Endothelial cell of umbilical vein (primary cell): ENCODE measurements around the gene ATP6V0C. TPM values are rescaled to one million over a fixed set of nuclear protein-coding genes. Genes with fewer than 3 reads are reported as not detected.

Experiments used
- BruUV-seq: library from RNA; stranded (reverse); fragments of 400-500 nt; replicated peaks from 2 replicates; lab custom pipeline; 2021; lab: Mats Ljungman, UMichigan
- CTCF ChIA-PET: fragments of 300-600, 350-600 bp; sonication (Branson Sonifier 250); formaldehyde crosslinking; loops from one replicate; lab custom pipeline; 2021; ENCODE audit warnings: antibody characterized with exemption, inconsistent platforms; lab: Charles Lee
- POLR2A ChIA-PET: fragments of 300-600, 350-600 bp; sonication (Branson Sonifier 250); formaldehyde crosslinking; loops from one replicate; lab custom pipeline; 2021; ENCODE audit warnings: antibody characterized with exemption, inconsistent platforms; lab: Charles Lee
- DNase-seq: peaks from one replicate; pipeline ENCODE4 v3.0.0-alpha.2; 2011; ENCODE audit warnings: low read depth, low spot score
- FAIRE-seq: peaks from 2 replicates; lab custom pipeline; 2011; peaks lifted over from hg19 to GRCh38; lab: Jason Lieb, UNC
- H2AFZ ChIP-seq: 2 replicates; pipeline ENCODE4 v1.6.0; 2012; ENCODE audit warnings: low read depth, low read length, control low read depth, inconsistent platforms
- H3K27ac ChIP-seq: 2 replicates; pipeline ENCODE4 v1.5.1; 2011; ENCODE audit warnings: low read depth, mild to moderate bottlenecking, control low read depth, low read length, moderate library complexity; ENCODE audit not compliant: insufficient read depth
- H3K27me3 ChIP-seq, 2 experiments: 2 replicates each; pipeline versions ENCODE4 v1.6.0 to v1.6.1; 2011; ENCODE audit warnings: low read length in 2 of 2, mixed read lengths in 1 of 2; ENCODE audit not compliant: control insufficient read depth in 2 of 2, insufficient read depth in 2 of 2
- H3K36me3 ChIP-seq, 2 experiments: 2 replicates in 1 of 2; 3 replicates in 1 of 2; pipeline ENCODE4 v1.5.1; 2011; ENCODE audit warnings: low read length in 2 of 2, mild to moderate bottlenecking in 1 of 2, moderate library complexity in 1 of 2; ENCODE audit not compliant: control insufficient read depth in 2 of 2, insufficient read depth in 2 of 2; ENCODE audit errors: extremely low read depth in 1 of 2
- H3K4me1 ChIP-seq: 3 replicates; pipeline ENCODE4 v1.5.1; 2011; ENCODE audit warnings: mild to moderate bottlenecking, low read length; ENCODE audit not compliant: control insufficient read depth, insufficient read depth; ENCODE audit errors: extremely low read depth
- H3K4me2 ChIP-seq: 2 replicates; pipeline ENCODE4 v1.6.1; 2011; ENCODE audit warnings: low read length, control low read depth, mixed read lengths; ENCODE audit not compliant: insufficient read depth
- H3K4me3 ChIP-seq, 3 experiments: fragments of 200-600 bp in 1 of 3; sonication (generic), shearing (Covaris generic) in 1 of 3; replicated peaks in 1 of 3; 2 replicates each; pipeline ENCODE4 v1.5.1; 2011 to 2016; ENCODE audit warnings: control low read depth in 3 of 3, low read length in 3 of 3, mild to moderate bottlenecking in 2 of 3, inconsistent platforms in 1 of 3, low read depth in 1 of 3, moderate library complexity in 1 of 3; ENCODE audit not compliant: insufficient read depth in 1 of 3
- H3K79me2 ChIP-seq: 2 replicates; pipeline ENCODE4 v1.6.0; 2012; ENCODE audit warnings: low read length, inconsistent platforms; ENCODE audit not compliant: control insufficient read depth, insufficient read depth
- H3K9ac ChIP-seq: replicated peaks from 2 replicates; pipeline ENCODE3; 2011; ENCODE audit warnings: low read length, control low read depth; ENCODE audit not compliant: insufficient read depth; ENCODE audit errors: extremely low read depth
- H3K9me1 ChIP-seq: replicated peaks from 3 replicates; pipeline ENCODE4 v1.6.0; 2011; ENCODE audit warnings: mild to moderate bottlenecking, low read length; ENCODE audit not compliant: control insufficient read depth, insufficient read depth; ENCODE audit errors: extremely low read depth
- H3K9me3 ChIP-seq: replicated peaks from 2 replicates; pipeline ENCODE4 v1.5.1; 2012; ENCODE audit warnings: low read length, inconsistent platforms; ENCODE audit not compliant: control insufficient read depth, insufficient read depth
- H4K20me1 ChIP-seq: replicated peaks from 2 replicates; pipeline ENCODE3; 2011; ENCODE audit warnings: mild to moderate bottlenecking, low read length; ENCODE audit not compliant: control insufficient read depth, insufficient read depth; ENCODE audit errors: extremely low read depth
- CTCF ChIP-seq, 2 donors: IDR thresholded peaks; 1 replicate in 1 of 2; 2 replicates in 1 of 2; pipeline ENCODE4 v1.5.1; 2011; ENCODE audit warnings: low read length in 2 of 2, mild to moderate bottlenecking in 2 of 2, moderate library complexity in 2 of 2, control low read depth in 1 of 2, inconsistent platforms in 1 of 2, low read depth in 1 of 2; ENCODE audit not compliant: insufficient read depth in 1 of 2; ENCODE audit errors: extremely low read depth in 1 of 2
- EZH2 ChIP-seq: IDR thresholded peaks from 2 replicates; pipeline ENCODE4 v1.6.1; 2012; ENCODE audit warnings: borderline replicate concordance, low read depth, mild to moderate bottlenecking, moderate library complexity, low read length, inconsistent platforms; ENCODE audit not compliant: severe bottlenecking
- FOS ChIP-seq: IDR thresholded peaks from 2 replicates; pipeline ENCODE4 v1.6.1; 2011; ENCODE audit warnings: mild to moderate bottlenecking, low read length, moderate library complexity, borderline replicate concordance; ENCODE audit not compliant: insufficient read depth
- GATA2 ChIP-seq: IDR thresholded peaks from 2 replicates; pipeline ENCODE4 v1.7.0; 2011; ENCODE audit warnings: low read depth, mild to moderate bottlenecking, moderate library complexity, mixed read lengths, low read length; ENCODE audit not compliant: insufficient read length, insufficient read depth
- JUN ChIP-seq: IDR thresholded peaks from 2 replicates; pipeline ENCODE4 v1.6.1; 2011; ENCODE audit warnings: borderline replicate concordance, low read depth; ENCODE audit not compliant: insufficient read length, insufficient read depth
- MAX ChIP-seq: IDR thresholded peaks from 2 replicates; pipeline ENCODE4 v1.6.1; 2011; ENCODE audit not compliant: insufficient read depth, insufficient read length
- MYC ChIP-seq: IDR thresholded peaks from one replicate; pipeline ENCODE4 v1.6.1; 2011; ENCODE audit warnings: mild to moderate bottlenecking, low read depth, low read length
- POLR2A ChIP-seq: IDR thresholded peaks from 2 replicates; pipeline ENCODE4 v1.6.1; 2012; ENCODE audit warnings: low read depth, mild to moderate bottlenecking, control low read depth, low read length
- POLR2AphosphoS5 ChIP-seq: IDR thresholded peaks from 2 replicates; pipeline ENCODE4 v1.6.1; 2012; ENCODE audit warnings: low read depth, mild to moderate bottlenecking, control low read depth, low read length, moderate library complexity; ENCODE audit not compliant: insufficient read depth
- dilution Hi-C: fragments of 300-500 bp; cut with MboI; formaldehyde crosslinking; loops from one replicate; pipeline ENCODE4 v1.15.0; 2019; ENCODE audit warnings: low sequenced_read_pairs; ENCODE audit not compliant: extremely low pct_ligation_motif_present
- intact Hi-C: fragments of 100-400 bp; cut with micrococcal nuclease; formaldehyde crosslinking; loops from one replicate; pipeline ENCODE4 v1.10.0; 2022
- polyA plus RNA-seq, 4 experiments: library from polyadenylated mRNA; depleted of rRNA in 3 of 4; stranded (reverse) in 3 of 4; unstranded in 1 of 4; fragments of >200 nt; gene quantifications; 2 replicates each; pipeline versions ENCODE4 v1.2.1 to v1.2.3, GENCODE V29; 2011 to 2012; ENCODE audit warnings: missing spikeins in 1 of 4
- total RNA-seq: library from RNA; stranded (reverse); gene quantifications from 2 replicates; pipeline ENCODE4 v1.2.3, GENCODE V29; 2021

ATP6V0C gene
- total and polyA plus RNA-seq, 2 donors (not counting 3 experiments of a cell fraction or from before 2014, with no cell fraction given) = 146 to 194 TPM

GRCh38 chr16:2494616-2495015, 19.1 kb upstream of the ATP6V0C start:
- ChIA-PET CTCF (no interaction called here), POLR2A (no interaction called here)
- no peaks in the 10 kb centered on the region for H3K79me2 ChIP-seq
- no peak overlapping the region for H3K4me3 ChIP-seq
- no peaks in the 10 kb centered on the region for H3K9me1 ChIP-seq
- H3K9me3 ChIP-seq = no peaks in the 10 kb centered on the region
- H3K36me3 ChIP-seq = peaks cover 0 to 16% of the 10 kb centered on the region in 2 experiments
- H3K27me3 ChIP-seq = no peaks in the 10 kb centered on the region
- no peak overlapping the region for H3K4me2 ChIP-seq
- H2AFZ ChIP-seq = no peak overlapping the region
- H4K20me1 ChIP-seq = no peaks in the 10 kb centered on the region
- TF ChIP-seq POLR2A (no peak), POLR2AphosphoS5 (no peak), EZH2 (no peak), MYC (no peak), FOS (no peak), GATA2 (no peak), MAX (no peak), JUN (no peak)
- no TSS peak for BruUV-seq
- no peak overlapping the region for H3K27ac ChIP-seq
- no peak for DNase-seq
- intact Hi-C loops = no loop called here
- H3K4me1 ChIP-seq = no peaks in the 10 kb centered on the region
- no peak overlapping the region for H3K9ac ChIP-seq
- dilution Hi-C loops = no loop called here
- no peak for FAIRE-seq

DNA sequence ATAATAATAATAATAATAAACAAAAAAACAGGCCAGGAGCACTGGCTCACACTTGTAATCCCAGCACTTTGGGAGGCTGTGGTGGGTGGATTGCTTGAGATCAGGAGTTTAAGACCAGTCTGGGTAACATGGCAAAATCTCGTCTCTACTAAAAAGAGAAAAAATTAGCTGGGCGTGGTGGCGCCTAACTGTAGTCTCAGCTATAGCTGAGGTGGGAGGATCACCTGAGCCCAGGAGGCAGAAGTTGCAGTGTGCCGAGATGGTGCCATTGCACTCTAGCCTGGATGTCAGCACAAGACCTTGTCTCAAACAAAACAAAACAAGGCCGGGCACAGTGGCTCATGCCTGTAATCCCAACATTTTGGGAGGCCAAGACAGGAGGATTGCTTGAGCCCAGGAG, 18.7 kb upstream of the ATP6V0C start:
- TF ChIP-seq EZH2 (no peak), MYC (no peak), FOS (no peak), CTCF (IDR thresholded peaks at IDR 0.05; ENCODE audit: extremely low read depth in 1 of 2, insufficient read depth in 1 of 2, low read depth in 1 of 2, low read length in 2 of 2) (no peak), POLR2AphosphoS5 (no peak), JUN (no peak), GATA2 (no peak), POLR2A (no peak), MAX (no peak)
- H3K4me1 ChIP-seq = no peaks in the 10 kb centered on the region
- no TSS peak for BruUV-seq
- no peaks in the 10 kb centered on the region for H3K27me3 ChIP-seq
- no peak overlapping the region for H3K4me3 ChIP-seq
- H3K79me2 ChIP-seq = no peaks in the 10 kb centered on the region
- H3K36me3 ChIP-seq = peaks cover 0 to 16% of the 10 kb centered on the region in 2 experiments
- DNase-seq (no peak), FAIRE-seq (no peak)
- ChIA-PET CTCF (no interaction called here), POLR2A (no interaction called here)
- no peak overlapping the region for H2AFZ ChIP-seq
- no peak overlapping the region for H3K9ac ChIP-seq
- no peak overlapping the region for H3K4me2 ChIP-seq
- intact Hi-C loops = no loop called here
- no peaks in the 10 kb centered on the region for H3K9me1 ChIP-seq
- dilution Hi-C loops = no loop called here
- no peaks in the 10 kb centered on the region for H3K9me3 ChIP-seq
- H3K27ac ChIP-seq = no peak overlapping the region
- H4K20me1 ChIP-seq = no peaks in the 10 kb centered on the region
